Osteoblast (primary cell): ENCODE data around the gene HECTD2. TPM values are rescaled to one million over a fixed set of nuclear protein-coding genes. Genes with fewer than 3 reads are reported as not detected.

Experiments used
- DNase-seq: peaks from one replicate; pipeline ENCODE4 v3.0.0; 2011; ENCODE audit warnings: low spot score, mixed read lengths; ENCODE audit not compliant: insufficient read length; ENCODE audit errors: missing footprints
- H2AFZ ChIP-seq: 2 replicates; pipeline ENCODE4 v1.6.0; 2011; ENCODE audit warnings: mild to moderate bottlenecking, low read length
- H3K27ac ChIP-seq: 2 replicates; pipeline ENCODE4 v1.5.1; 2011; ENCODE audit warnings: mild to moderate bottlenecking, low read depth, low read length, moderate library complexity
- H3K27me3 ChIP-seq: 2 replicates; pipeline ENCODE4 v1.6.0; 2012; ENCODE audit warnings: mild to moderate bottlenecking, control low read depth, inconsistent platforms, low read length, moderate library complexity; ENCODE audit not compliant: insufficient read depth
- H3K36me3 ChIP-seq: 2 replicates; pipeline ENCODE4 v1.5.1; 2011; ENCODE audit warnings: mild to moderate bottlenecking, low read length, control low read depth, moderate library complexity; ENCODE audit not compliant: insufficient read depth
- H3K4me1 ChIP-seq: 2 replicates; pipeline ENCODE4 v1.5.1; 2011; ENCODE audit warnings: mild to moderate bottlenecking, low read length, control low read depth, moderate library complexity; ENCODE audit not compliant: insufficient read depth
- H3K4me2 ChIP-seq: 2 replicates; pipeline ENCODE4 v1.6.0; 2011; ENCODE audit warnings: mild to moderate bottlenecking, low read length; ENCODE audit not compliant: insufficient read depth
- H3K4me3 ChIP-seq: fragments of 200-600 bp; sonication (generic); 3 replicates; pipeline ENCODE4 v1.5.1; 2012; ENCODE audit warnings: mild to moderate bottlenecking, low read length, inconsistent platforms; ENCODE audit not compliant: insufficient read depth
- H3K79me2 ChIP-seq: 2 replicates; pipeline ENCODE4 v1.6.0; 2012; ENCODE audit warnings: mild to moderate bottlenecking, low read length, control low read depth, inconsistent platforms; ENCODE audit not compliant: insufficient read depth
- H3K9me3 ChIP-seq: 2 replicates; pipeline ENCODE4 v1.5.1; 2011; ENCODE audit warnings: low read depth, low read length, control low read depth
- H4K20me1 ChIP-seq: 2 replicates; pipeline ENCODE4 v1.6.0; 2012; ENCODE audit warnings: mild to moderate bottlenecking, low read length, control low read depth; ENCODE audit not compliant: insufficient read depth
- total RNA-seq: library from RNA; depleted of rRNA; stranded (reverse); fragments of >200 nt; gene quantifications from 2 replicates; pipeline ENCODE4 v1.2.3, GENCODE V29; 2012
- TF ChIP-seq, protein P1 (sequence below): IDR thresholded peaks from 2 replicates; pipeline ENCODE4 v1.5.1; 2011; ENCODE audit warnings: mild to moderate bottlenecking, low read depth, low read length, moderate library complexity; ENCODE audit errors: extremely low read depth

Gene HECTD2
- total RNA-seq, 1 donor = 15.9 TPM

DNA sequence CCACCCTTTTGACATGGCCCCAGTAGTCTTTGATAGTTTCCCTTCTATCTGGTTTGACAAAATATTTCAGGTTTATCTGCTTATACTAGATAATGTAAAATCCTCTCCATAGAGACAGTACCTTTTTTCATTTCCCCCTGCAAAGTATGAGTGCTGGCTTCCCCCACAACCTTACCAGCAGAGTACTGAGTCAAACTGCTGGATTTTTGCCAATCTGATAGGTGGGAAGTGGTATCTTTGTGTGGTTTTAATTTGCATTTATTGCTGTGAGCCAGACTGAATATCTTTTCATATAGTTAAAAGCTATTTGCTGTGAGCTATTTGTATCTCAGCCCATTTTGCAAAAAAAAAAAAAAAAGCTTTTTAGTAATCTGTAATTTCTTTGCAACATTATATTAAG is 32.1 kb upstream of the HECTD2 start:
- H3K79me2 ChIP-seq = no peaks in the 10 kb centered on the region
- no peak for DNase-seq

DNA sequence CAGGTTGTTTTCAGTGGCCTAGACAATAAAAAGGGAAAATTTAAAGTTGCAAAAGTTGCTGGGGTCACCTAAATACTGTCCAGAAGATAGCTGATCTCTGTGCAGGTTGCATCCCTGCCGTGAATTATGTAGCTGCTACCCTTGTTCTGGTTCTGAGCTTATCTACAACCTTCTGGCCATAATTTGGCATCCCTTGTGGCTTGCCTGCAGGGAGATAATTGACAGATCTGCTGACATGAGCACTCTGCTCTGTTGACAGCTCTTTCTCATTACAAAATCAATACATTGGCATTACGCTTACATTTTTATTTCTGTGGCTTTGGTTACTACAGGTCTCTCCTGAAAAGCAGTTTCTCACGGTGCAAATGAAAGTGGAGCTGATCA is 29.3 kb upstream of the HECTD2 start:
- H4K20me1 ChIP-seq = no peaks in the 10 kb centered on the region
- no peaks in the 10 kb centered on the region for H3K36me3 ChIP-seq
- H3K4me3 ChIP-seq = no peak overlapping the region
- no peaks in the 10 kb centered on the region for H3K9me3 ChIP-seq
- peak; percentile 17 for DNase-seq
- H2AFZ ChIP-seq = no peak overlapping the region
- no peaks in the 10 kb centered on the region for H3K27me3 ChIP-seq
- no peaks in the 10 kb centered on the region for H3K79me2 ChIP-seq
- no peak overlapping the region for H3K4me2 ChIP-seq
- TF ChIP-seq, protein P1, sequence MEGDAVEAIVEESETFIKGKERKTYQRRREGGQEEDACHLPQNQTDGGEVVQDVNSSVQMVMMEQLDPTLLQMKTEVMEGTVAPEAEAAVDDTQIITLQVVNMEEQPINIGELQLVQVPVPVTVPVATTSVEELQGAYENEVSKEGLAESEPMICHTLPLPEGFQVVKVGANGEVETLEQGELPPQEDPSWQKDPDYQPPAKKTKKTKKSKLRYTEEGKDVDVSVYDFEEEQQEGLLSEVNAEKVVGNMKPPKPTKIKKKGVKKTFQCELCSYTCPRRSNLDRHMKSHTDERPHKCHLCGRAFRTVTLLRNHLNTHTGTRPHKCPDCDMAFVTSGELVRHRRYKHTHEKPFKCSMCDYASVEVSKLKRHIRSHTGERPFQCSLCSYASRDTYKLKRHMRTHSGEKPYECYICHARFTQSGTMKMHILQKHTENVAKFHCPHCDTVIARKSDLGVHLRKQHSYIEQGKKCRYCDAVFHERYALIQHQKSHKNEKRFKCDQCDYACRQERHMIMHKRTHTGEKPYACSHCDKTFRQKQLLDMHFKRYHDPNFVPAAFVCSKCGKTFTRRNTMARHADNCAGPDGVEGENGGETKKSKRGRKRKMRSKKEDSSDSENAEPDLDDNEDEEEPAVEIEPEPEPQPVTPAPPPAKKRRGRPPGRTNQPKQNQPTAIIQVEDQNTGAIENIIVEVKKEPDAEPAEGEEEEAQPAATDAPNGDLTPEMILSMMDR = no peak
- no peak overlapping the region for H3K27ac ChIP-seq
- H3K4me1 ChIP-seq = no peaks in the 10 kb centered on the region

More for the DNA sequence above, 32.1 kb upstream of the HECTD2 start:
- H3K9me3 ChIP-seq = no peaks in the 10 kb centered on the region
- no peaks in the 10 kb centered on the region for H3K27me3 ChIP-seq
- no peak overlapping the region for H3K4me3 ChIP-seq
- no peaks in the 10 kb centered on the region for H3K4me1 ChIP-seq
- no peaks in the 10 kb centered on the region for H3K36me3 ChIP-seq
- TF ChIP-seq, protein P1 = no peak
- H2AFZ ChIP-seq = no peak overlapping the region
- H3K4me2 ChIP-seq = no peak overlapping the region
- H4K20me1 ChIP-seq = no peaks in the 10 kb centered on the region
- no peak overlapping the region for H3K27ac ChIP-seq

DNA sequence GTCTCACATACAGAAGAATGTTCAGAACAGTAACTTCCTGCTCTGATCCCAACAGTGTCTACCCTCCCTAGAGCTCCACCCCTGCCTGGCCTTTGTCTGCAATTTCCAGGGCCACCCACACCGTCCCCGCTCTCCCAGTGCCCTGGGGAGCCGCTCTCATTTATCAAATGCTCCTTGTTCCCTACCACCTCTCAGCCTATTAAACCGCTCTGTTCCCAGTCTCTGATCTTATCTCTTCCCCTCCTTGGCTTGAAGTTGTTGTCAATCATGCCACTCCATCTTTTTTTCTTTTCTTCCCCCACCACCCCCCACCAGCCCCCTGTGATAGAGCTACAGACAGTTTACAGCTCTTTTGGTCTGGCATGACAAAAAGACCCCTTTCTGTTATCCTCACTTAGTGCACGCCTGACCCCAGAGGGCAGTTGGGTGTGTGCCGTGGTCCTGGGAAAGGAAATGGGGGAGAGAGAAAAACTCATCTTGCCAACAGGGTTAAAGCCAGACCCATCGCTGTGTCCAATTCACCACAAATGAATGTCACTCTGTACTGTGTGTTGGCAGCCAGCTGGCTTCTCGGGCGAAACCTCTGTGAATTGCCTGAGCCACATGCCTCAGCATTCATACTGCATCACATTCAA is 28.8 kb upstream of the HECTD2 start:
- H3K79me2 ChIP-seq = no peaks in the 10 kb centered on the region
- no peak overlapping the region for H3K4me3 ChIP-seq
- H4K20me1 ChIP-seq = no peaks in the 10 kb centered on the region
- no peak overlapping the region for H3K4me2 ChIP-seq
- H3K9me3 ChIP-seq = no peaks in the 10 kb centered on the region
- TF ChIP-seq, protein P1 = no peak
- DNase-seq = peak; percentile 19
- H3K36me3 ChIP-seq = no peaks in the 10 kb centered on the region
- no peaks in the 10 kb centered on the region for H3K4me1 ChIP-seq
- no peak overlapping the region for H2AFZ ChIP-seq
- H3K27me3 ChIP-seq = peaks cover under 1% of the 10 kb centered on the region
- no peak overlapping the region for H3K27ac ChIP-seq

DNA sequence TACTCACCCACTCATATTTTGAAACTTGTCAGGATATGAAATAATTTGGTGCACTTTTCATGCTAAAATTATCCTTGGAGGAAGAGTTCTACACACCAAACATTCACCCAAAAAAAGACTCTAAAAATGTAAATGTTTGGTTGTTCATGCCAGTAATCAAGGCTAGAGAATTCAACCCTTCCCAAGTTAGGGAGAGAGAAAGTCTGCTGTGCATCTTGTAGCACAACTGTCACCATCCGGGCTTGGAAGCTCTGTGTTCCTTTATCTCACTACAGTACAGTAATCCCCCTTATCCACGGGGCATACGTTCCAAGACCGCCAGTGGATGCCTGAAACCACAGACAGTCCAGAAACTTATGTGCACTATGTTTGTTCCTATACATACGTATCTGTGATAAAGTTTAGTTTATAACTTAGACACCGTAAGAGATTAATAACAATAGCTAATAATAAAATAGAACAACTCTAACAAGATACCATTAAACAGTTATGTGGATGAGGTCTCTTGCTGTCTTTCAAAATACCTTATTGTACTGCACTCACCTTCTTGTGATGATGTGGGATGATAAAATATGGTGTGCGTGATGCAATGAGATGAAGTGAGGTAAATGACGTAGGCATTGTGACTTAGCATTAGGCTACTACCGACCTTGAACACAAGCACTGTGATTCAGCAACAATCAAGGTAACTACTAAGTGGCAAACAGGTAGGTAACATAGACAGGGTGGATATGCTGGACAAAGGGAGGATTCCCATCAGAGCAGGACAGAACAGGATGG is 24.6 kb upstream of the HECTD2 start:
- no peak for DNase-seq
- Histone ChIP-seq H2AFZ (no peak overlapping the region), H3K4me2 (no peak overlapping the region), H3K4me3 (no peak overlapping the region), H3K79me2 (no peaks in the 10 kb centered on the region), H3K36me3 (no peaks in the 10 kb centered on the region), H3K27me3 (peaks cover 13% of the 10 kb centered on the region), H3K4me1 (peaks cover 6% of the 10 kb centered on the region), H3K9me3 (no peaks in the 10 kb centered on the region), H3K27ac (no peak overlapping the region), H4K20me1 (no peaks in the 10 kb centered on the region)
- TF ChIP-seq, protein P1 = no peak
